Left ventricle myocardium superior (tissue), 1 donor: ENCODE results near the gene ZFP69B. TPM values are rescaled to one million over a fixed set of nuclear protein-coding genes. Genes with fewer than 3 reads are reported as not detected.
"Not testable (repeated sequence)": the region's sequence is repeated elsewhere in the genome, so short reads cannot be mapped to it uniquely, and the experiment has no call there.

Experiments
- ATAC-seq: fragments of 200-7000 bp; cut with Tn5 transposase; one replicate; pipeline ENCODE4 v1.9.1; 2020; ENCODE audit warnings: mild to moderate bottlenecking, moderate library complexity
- DNase-seq: peaks from one replicate; pipeline ENCODE4 v3.0.0-alpha.2; 2020
- intact Hi-C: fragments of 100-400 bp; cut with micrococcal nuclease; formaldehyde crosslinking; loops from one replicate; pipeline ENCODE4 v1.11.0; 2022
- total RNA-seq: library from RNA; stranded (reverse); fragmentation: NEBNext Ultra II Directional; extraction: Animal tissue kit (Norgen Biotek cat#: 25700); gene quantifications from one replicate; pipeline ENCODE4 v1.2.1, GENCODE V29; 2021
- donor health status: DM: no; HTN: yes; CAD: no; lungs with severe emphysema.

ZFP69B gene
- total RNA-seq, 1 donor from 2014 or later: 0.87 TPM

DNA sequence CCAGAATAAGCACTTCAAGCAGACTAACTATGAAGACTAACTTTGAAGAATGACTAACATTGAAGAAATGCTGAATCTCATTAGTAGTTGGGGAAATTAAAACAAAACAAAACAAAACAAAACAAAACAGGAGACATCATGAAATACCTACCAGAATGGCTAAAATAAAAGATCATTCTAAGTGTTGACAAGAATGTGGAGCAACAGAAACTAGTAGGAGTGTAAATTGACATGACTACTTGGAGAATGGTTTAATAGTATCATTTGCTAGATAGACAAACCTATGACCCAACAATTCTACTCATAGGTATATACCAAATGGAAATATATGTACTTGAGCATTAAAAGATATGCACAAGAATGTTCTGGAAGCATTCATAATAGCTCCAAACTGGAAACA is 18.9 kb upstream of the ZFP69B start:
- ATAC-seq: no peak
- intact Hi-C loops: no loop called here
- no peak for DNase-seq

DNA sequence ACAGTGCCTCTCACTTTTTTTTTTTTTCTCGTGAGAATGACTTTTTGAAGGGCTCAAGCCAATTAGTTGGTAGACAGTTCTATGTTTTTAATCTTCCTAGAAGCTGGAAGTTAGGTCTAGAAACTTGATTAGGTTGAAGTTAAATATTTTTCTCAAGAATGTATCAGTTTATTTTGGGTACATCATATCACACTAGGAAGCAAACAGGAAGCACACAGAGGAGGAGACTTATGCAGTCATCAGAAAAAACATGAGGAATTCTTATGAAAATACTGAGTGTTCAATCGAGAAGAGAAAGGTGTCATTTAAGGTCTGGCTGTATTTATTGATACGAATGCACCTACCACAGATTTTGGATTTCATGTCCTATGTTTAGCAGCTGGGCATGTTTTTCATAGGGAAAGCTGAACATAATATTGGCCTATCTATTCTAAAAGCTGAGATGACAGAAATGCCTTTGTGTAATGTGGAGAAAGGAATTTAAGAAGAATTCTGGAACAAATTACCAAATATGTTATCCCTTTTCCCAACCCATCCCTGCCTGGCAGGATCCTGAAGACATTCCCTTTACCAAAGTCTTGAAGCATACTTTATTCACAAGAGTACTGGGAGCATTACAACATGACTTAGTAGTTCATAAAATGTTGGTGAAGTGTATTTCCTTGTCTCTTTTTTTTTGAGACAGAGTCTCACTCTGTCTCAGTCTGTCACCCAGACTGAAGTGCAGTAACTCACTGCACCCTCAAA is 17.5 kb upstream of the ZFP69B start:
- no peak for ATAC-seq
- intact Hi-C loops: no loop called here
- no peak for DNase-seq

DNA sequence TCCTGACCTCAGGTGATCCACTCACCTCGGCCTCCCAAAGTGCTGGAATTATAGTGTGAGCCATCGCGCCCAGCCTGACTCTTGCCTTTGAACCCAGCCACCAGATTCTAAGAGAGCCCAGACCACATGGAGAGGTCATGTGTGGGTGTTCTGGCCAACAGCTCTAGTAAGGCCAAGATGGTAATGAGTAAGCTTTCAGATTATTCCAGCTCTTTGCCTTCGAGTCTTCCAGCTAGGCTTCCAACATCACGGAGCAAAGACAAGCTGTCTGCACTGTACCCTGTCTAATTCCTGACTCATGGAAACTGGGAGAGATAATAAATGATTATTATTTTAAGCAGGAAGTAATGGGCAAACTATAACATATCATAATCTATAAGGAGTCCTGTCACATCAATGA is 14.8 kb upstream of the ZFP69B start:
- ATAC-seq (no peak), DNase-seq (no peak)
- intact Hi-C loops: no loop called here

DNA sequence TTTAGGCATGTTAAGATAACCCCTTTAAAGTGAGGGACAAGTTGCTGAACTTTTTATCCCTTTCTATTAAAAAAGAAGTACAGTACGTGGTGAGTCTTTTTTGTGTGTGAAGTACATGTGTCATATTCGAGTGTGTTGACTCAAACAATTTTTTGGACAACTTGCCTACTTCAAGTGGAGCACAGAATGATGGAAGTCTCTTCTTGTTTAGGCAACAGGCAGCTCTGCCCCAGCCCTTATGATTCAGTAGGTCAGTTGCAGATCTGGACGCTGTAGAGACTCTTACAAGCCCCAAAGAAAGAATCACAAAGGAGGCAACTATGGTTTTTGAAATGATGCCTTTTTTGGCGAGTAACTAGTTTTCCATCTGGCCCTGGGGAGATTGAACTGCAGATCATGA is 14.4 kb upstream of the ZFP69B start:
- DNase-seq: no peak
- intact Hi-C loops: no loop called here
- ATAC-seq: no peak

DNA sequence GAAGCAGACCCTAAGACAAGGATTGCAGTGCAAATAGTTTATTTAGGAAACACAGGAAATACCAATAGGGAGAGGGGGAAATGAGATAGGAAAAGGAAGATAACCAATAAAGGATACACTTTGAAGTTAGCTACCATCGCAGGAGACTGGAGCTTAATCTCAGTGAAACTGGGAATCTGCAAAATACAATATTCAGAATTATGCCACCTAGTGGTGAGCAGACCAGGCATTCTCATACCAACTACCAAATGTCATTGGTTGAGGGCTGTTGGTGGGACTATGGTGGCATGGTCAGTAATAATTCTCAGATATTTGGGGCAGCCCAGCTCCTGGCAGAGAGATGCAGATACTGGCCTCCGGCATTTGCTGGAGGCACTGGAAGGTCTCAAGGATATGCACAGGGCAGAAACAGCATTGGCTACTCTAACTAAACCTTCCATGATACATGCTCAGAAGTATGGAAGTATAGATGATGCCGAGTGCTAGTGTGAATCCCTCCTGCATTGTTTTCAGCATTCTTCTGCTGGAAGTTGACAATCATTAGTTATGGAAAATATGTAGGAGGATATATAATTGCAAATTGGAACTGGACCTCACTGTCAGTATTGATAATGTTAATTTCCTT is 11.8 kb upstream of the ZFP69B start:
- peak; percentile 45 for ATAC-seq
- intact Hi-C loops: no loop called here
- no peak for DNase-seq

DNA sequence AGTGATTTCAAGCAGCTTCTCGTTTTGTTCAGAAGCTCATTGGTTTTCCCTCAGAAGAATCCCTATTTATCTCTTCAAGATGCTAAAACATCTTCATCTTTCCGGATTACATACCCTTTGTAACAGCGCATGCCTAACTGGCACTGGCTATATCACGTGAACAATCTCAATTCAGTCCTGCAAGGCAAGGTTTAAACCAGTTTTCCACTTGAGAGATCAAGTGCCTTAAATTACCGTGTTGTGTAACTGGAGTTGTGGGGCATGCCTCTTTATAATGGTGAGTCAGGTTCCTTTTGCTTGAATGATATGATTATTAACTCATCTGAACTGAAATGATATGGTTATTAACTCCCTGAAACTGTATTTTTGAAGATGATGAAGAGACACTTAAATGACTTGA is 11.0 kb upstream of the ZFP69B start:
- DNase-seq: no peak
- ATAC-seq: no peak
- intact Hi-C loops: no loop called here

DNA sequence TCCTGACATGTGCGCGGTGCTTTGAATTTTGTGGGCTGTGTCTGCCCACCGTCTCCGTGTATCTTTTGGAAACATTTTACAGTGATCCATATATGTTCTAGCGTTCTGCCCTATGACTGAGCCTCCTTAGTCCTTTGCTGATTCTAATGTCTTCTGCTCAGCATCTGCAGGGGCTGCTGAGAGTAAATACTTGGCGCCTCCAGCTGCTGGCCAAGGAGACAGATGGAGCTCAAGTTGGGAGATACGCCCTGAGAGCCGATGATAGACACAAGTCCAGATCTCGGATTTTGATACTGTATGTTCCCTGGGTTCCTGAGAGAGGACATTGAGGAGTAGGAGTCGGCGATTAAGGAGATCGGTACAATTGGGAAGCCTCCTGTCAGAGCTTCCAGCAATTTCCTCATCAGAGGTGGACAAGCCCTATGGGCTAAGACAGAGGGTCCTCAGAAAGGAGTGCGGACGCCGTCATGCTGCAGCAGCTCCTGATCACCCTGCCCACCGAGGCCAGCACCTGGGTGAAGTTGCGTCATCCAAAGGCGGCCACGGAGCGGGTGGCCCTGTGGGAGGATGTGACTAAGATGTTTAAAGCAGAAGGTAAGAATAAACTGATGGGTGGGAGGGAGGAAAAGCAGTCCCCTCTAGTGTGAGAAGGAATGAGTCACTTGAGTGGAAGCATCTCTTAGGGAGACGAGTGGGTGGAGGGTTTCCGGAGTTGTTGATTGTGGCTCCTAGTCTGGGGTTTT is 390 bp downstream of the ZFP69B start:
- ATAC-seq (peak; percentile 31), DNase-seq (no peak)
- intact Hi-C loops: no loop called here

DNA sequence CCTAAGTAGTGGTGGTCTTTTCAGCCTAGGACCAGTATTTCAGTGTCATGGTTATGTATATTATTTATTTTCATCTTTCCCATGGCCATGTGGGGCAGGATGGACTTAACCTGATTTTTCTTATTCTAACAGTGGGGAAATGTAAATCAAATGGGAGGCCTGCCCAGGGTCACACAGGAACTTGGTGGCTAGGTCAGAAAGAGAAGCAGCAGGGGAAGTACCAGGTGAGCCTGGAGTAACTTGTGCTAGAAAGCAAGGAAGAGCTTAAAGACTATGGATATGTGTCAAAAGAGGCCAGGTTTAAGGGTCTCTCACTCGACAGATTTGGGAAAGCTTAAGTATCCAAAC is 936 bp downstream of the ZFP69B start:
- DNase-seq (no peak), ATAC-seq (no peak)
- intact Hi-C loops: no loop called here

DNA sequence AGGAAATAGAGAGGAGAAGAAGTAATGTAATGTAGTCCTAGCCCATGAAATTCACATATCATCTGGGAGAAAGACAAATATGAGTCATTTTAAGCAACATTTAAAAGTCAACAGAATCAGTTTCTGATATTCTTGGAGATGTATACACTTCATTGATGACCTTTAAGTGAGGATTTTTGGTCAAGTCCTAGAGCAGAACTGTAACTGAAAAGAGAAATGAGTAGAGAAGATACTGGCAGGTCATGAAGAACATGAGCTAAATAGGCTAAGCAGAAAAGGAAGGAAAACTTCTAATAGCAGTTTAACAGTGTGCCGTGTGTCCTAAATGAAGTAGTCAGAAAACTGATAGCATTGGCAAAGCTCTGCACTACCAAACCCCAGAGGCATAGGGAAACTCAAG is 4.6 kb downstream of the ZFP69B start:
- ATAC-seq (no peak), DNase-seq (no peak)
- intact Hi-C loops: no loop called here

DNA sequence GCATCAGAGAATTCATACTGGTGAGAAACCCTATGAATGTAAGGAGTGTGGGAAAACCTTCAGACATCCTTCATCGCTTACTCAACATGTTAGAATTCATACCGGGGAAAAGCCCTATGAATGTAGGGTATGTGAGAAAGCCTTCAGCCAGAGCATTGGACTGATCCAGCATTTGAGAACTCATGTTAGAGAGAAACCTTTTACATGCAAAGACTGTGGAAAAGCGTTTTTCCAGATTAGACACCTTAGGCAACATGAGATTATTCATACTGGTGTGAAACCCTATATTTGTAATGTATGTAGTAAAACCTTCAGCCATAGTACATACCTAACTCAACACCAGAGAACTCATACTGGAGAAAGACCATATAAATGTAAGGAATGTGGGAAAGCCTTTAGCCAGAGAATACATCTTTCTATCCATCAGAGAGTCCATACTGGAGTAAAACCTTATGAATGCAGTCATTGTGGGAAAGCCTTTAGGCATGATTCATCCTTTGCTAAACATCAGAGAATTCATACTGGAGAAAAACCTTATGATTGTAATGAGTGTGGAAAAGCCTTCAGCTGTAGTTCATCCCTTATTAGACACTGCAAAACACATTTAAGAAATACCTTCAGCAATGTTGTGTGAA is 12.8 kb downstream of the ZFP69B start:
- ATAC-seq: no peak
- DNase-seq: no peak
- intact Hi-C loops: no loop called here

DNA sequence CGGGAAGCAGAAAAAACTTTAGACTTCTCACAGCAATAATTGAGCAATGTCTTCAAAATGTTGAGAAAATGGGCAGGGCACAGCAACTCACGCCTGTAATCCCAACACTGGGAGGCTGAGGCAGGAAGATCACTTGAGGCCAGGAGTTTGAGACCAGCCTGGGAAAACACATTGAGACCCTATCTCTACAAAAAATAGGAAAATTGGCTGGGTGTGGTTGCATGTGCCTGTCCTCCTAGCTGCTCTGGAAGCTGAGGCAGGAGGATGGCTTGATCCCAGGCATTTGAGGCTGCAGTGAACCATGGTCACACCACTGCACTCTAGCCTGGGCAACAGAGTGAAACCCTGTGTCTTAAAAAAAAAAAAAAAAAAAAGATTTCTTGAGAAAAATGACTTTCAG is 19.1 kb downstream of the ZFP69B start:
- intact Hi-C loops: no loop called here
- no peak for DNase-seq
- ATAC-seq: no peak

DNA sequence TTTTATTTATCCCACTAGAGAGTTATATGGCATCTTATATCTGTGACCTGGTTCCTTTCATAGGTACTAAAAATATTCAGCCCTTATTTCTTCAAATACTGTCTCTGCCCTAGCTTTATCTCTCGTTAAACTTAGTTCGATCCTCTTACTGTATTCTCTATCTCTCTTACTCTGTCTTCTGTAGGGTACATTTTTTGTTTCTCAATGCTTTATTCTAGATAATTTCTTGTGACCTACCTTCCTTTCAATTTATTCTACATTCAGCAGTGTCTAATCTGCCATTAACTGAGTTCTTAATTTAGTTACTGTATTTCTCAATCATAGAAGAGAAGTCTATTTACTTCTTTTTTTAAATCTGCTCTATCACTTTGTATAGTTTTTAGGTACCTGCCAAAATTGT is 25.0 kb downstream of the ZFP69B start:
- ATAC-seq (no peak), DNase-seq (no peak)
- intact Hi-C loops: no loop called here

DNA sequence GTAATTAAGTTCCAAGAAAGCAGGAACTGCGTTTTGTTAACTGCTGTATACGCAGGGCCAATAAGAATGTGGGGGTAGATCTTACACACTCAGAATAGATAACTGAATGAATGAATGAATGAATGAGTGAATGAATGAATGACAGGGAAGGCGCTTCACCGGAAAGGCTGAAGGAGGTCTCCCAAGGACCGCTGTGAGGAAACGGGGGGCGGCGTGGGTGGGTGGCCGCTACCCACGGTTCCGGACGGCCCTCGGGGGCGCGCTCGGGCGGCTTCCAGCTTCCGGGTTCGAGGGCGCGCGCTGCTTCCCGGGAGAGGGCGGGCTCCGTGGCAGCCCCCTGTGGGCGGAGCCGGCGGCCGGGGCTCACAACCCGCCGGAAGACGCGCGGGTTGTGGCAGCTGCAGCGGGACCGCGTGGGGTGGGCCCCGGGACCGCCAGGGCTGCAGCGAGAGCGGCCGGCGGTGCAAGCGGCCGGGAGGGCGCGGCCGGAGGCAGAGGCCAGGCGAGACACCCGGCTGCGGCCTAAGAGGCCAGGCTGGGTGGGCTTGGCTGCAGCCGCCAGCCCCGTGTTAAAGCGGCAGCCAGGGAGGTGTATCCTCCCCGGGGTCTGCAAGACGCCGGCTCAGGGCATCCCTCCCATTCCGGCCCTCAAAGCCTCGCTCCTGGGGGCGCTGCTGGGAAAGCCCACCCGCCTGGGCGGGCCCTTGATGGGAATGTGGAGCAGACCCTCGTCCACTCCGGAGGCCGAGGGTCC is 26.8 kb downstream of the ZFP69B start, which contains the start of gene ZFP69:
Gene ZFP69, plus strand, starts transcription at position 367 of the 754 bp plus-strand sequence. CDS start 2,072 bp downstream, outside the sequence.
- ATAC-seq (peak; percentile 99), DNase-seq (peak; percentile 89)
- intact Hi-C loops: no loop called here

DNA sequence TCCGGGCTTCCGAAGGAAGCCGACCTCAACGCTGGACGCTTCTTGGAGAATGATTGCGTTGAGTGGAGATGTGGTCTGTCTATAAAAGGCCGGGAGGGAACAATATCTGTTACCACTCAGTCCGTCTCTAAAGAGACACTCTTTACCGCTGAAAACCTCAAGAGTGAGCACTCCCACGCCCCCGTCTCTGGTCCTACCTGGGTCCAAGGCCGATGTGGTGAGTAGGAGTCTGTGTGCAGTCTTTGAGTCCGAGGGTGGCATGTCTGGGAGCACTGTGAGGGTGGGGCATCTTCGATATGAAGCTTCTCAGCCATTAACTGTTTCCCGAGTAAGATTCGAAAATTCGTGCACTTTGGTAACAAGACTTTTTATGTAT is 27.4 kb downstream of the ZFP69B start:
- intact Hi-C loops: no loop called here
- ATAC-seq: peak; percentile 55
- DNase-seq: no peak

DNA sequence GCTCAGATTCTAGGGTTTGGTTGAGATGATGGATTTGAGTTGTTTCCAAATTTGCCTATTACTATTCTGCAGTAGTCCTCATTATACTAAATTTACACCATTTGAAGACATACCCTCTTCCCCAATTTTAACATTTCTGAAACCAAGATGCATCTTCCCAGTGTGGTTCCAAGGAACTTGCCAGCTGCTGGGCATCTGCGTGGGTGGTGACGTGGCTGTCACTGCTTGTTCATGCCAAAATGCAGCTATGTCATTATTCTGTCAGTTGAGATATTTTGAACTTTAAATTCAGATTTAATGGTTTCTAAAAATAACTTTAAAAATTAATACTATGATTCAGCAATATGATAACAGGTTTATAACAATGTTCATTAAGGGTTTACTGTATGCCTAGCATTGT is 28.0 kb downstream of the ZFP69B start:
- no peak for DNase-seq
- ATAC-seq: no peak
- intact Hi-C loops: no loop called here

DNA sequence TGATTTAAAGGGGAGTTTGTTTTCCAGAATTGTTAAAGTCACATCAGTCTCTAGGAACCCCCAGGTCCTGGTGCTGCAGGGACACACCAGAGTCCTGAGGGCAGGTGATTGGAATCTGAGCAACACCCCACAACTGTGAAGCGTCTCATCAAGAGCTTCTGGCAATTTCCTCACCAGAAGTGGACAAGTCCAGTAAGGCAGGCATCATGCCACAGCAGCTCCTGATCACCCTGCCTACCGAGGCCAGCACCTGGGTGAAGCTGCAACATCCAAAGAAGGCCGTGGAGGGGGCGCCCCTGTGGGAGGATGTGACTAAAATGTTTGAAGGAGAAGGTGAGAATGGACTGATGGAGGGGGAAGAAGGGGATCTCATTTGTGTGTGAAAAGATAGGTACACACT is 28.9 kb downstream of the ZFP69B start:
- intact Hi-C loops: no loop called here
- ATAC-seq (no peak), DNase-seq (no peak)

DNA sequence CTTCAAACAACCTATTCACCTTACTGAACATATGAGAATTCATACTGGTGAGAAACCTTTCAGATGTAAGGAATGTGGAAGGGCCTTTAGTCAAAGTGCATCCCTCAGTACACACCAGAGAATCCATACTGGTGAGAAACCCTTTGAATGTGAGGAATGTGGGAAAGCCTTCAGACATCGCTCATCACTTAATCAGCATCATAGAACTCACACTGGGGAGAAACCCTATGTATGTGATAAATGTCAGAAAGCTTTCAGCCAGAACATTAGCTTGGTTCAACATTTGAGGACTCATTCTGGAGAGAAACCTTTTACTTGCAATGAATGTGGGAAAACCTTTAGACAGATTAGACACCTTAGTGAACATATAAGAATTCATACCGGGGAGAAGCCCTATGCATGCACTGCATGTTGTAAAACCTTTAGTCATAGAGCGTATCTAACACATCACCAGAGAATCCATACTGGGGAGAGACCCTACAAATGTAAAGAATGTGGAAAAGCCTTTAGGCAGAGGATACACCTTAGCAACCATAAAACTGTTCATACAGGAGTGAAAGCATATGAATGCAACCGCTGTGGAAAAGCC is 45.1 kb downstream of the ZFP69B start:
- intact Hi-C loops: no loop called here

DNA sequence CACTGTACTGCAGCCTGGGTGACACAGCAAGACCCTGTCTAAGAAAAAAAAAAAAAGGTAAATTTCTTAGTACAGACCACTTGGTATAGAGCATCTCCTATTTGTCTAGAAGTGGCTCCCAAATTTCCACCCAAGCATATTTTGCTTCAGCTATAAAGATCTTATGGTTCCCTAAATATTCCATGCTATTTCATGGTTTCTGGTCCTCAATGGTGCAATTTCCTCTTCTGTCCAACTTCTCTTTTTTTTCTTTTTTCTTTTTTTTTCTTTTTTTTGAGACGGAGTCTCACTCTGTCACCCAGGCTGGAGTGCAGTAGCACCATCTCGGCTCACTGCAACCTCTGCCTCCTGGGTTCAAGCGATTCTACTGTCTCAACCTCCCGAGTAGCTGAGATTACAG is 52.4 kb downstream of the ZFP69B start:
- DNase-seq, intact Hi-C loops, ATAC-seq: not testable (repeated sequence)

More for the DNA sequence above, 45.1 kb downstream of the ZFP69B start:
- DNase-seq (no peak), ATAC-seq (no peak)

DNA sequence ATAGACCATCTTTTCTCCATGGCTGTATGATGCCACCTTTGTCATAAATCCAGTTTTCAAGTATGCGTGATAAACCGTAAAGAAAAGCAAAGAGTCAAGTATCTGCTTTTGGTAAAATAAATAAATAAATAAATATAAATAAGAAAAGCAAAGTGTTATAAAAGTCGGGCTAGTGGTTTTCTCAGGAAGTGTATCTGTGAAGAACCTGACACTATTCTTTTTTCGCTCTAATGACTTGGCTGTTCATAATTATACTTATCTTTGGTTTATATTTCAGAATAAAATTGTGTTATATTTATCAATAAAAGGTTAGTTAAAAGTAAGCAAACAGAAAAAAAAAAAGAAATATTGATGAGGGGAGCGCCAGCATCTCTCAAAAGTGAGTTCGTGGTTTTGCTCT is 57.7 kb downstream of the ZFP69B start:
- intact Hi-C loops: no loop called here
- no peak for ATAC-seq
- no peak for DNase-seq
